Neural crest cell (in vitro differentiated cells): ENCODE results near the gene STPG3. TPM values are rescaled to one million over a fixed set of nuclear protein-coding genes. Genes with fewer than 3 reads are reported as not detected.
A peak's percentile ranks its signal among the peaks of the same experiment; 100 is the strongest.

Experiments
- DNase-seq: peaks from one replicate; pipeline ENCODE4 v3.0.0; 2021; ENCODE audit warnings: low read depth, mixed read lengths, low spot score
- H3K27ac Mint-ChIP-seq: one replicate; pipeline ENCODE4 v1.8.0; 2021; ENCODE audit warnings: mild to moderate bottlenecking, mixed read lengths; ENCODE audit not compliant: unreplicated experiment
- H3K27me3 Mint-ChIP-seq: 2 replicates; pipeline ENCODE4 v1.8.0; 2021; ENCODE audit warnings: low read depth, mild to moderate bottlenecking, mixed read lengths
- H3K36me3 Mint-ChIP-seq: 2 replicates; pipeline ENCODE4 v1.8.0; 2021; ENCODE audit warnings: low read depth, mild to moderate bottlenecking, mixed read lengths
- H3K4me1 Mint-ChIP-seq: 2 replicates; pipeline ENCODE4 v1.8.0; 2021; ENCODE audit warnings: mixed read lengths
- H3K4me3 Mint-ChIP-seq: one replicate; pipeline ENCODE4 v1.8.0; 2021; ENCODE audit warnings: mild to moderate bottlenecking, mixed read lengths
- H3K9me3 Mint-ChIP-seq: 2 replicates; pipeline ENCODE4 v1.8.0; 2021; ENCODE audit warnings: mixed read lengths
- CTCF ChIP-seq: fragments of 200-600 bp; sonication (generic); conservative IDR thresholded peaks from 2 replicates; pipeline ENCODE4 v1.5.0; 2021; ENCODE audit warnings: antibody characterized with exemption, mild to moderate bottlenecking
- total RNA-seq: library from RNA; stranded (reverse); gene quantifications from 2 replicates; pipeline ENCODE4 v1.2.1, GENCODE V29; 2021

Gene STPG3
- total RNA-seq, 1 donor from 2014 or later = 0.26 TPM

DNA sequence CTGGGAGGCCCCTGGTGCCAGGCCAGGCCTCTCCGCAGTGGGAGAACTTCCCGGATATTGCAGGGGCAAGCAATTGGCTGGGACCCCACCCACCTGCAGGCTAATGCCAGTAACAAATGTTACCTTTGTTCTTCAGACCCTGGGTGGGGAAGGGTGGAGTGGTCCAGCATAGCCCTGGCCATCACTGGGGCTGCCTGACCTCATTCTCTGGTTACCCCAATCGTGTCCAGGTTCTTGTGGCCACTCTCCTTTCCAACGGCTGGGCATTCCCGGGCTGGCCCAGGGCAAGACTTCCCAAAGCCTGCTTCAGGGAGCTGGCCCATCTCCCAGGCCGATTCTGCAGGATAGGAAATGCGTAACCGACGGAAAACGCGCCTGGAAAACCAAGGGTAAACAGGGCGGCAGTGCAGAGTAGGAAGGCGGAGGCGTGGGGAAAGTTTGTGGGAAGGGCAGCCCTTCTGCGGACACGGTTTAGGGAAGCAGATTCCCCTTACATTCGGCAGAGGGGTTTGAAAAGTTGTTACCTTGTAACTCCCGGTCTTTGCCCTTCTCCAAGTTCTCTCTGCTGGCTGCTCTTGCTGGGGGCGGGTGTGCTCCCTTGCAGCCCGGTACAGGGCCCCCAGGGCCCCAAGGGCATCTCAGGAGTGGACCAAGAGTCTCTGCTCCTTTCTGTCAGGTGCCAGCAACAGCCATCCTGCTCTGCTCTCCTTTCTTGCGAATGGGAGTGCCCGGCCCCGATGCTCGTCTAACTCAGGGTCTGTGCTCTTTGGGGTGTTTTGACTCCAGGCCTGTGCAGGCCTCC lies 47.5 kb downstream of the STPG3 start:
- H3K4me3 Mint-ChIP-seq = peak overlapping the region; percentile 78
- no peak overlapping the region for H3K27ac Mint-ChIP-seq
- DNase-seq = no peak
- TF ChIP-seq CTCF = no peak
- H3K27me3 Mint-ChIP-seq = peaks cover 30% of the 10 kb centered on the region
- H3K9me3 Mint-ChIP-seq = no peaks in the 10 kb centered on the region
- H3K36me3 Mint-ChIP-seq = peaks cover 4% of the 10 kb centered on the region
- H3K4me1 Mint-ChIP-seq = peaks cover 40% of the 10 kb centered on the region

DNA sequence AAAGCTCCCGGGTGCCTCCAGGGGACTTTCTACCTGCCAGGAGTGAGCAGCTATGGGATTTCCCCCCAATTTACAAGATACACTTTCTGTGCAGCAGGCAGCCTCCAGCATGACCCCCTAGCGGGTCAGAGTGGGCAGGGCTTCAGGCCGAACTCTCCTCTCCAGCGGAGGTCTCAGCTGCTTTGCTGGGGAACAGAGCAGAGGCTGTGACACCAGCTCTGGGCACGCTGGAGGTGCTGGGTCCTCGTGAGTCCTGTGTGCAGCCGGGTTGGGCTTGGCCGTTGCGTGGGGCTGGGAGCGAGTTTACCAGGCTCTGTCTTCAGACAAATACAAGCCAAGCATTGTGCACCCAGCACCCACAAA lies 48.1 kb downstream of the STPG3 start:
- no peak for DNase-seq
- Mint-ChIP-seq H3K4me3 (peak overlapping the region; percentile 78), H3K27me3 (peaks cover 33% of the 10 kb centered on the region)

DNA sequence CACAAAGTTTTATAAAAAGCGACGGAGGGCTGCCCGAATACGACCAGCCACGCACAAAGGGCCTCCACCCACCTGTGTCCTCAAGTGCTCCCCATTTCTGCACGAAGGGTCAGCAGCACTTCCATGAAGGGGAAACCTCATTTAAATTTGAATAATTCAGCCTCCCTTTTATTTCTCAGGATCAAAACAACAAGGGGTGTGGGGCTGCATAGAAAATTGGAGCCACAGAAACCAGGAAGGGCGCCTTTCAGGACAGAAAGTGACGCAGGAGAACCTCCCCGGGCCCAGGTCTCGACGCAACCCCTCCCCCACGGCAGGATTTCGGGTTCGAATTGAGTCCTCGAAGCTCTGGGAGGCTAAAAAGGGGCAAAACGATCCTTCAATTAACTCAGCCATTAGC lies 48.9 kb downstream of the STPG3 start:
- no peak for DNase-seq
- H3K27me3 Mint-ChIP-seq = peaks cover 29% of the 10 kb centered on the region
- peak overlapping the region; percentile 97 for H3K4me3 Mint-ChIP-seq

More for the DNA sequence above, 48.1 kb downstream of the STPG3 start:
- no peak overlapping the region for H3K27ac Mint-ChIP-seq
- H3K4me1 Mint-ChIP-seq = peaks cover 43% of the 10 kb centered on the region
- H3K36me3 Mint-ChIP-seq = peaks cover 4% of the 10 kb centered on the region
- H3K9me3 Mint-ChIP-seq = no peaks in the 10 kb centered on the region
- no peak for TF ChIP-seq CTCF

DNA sequence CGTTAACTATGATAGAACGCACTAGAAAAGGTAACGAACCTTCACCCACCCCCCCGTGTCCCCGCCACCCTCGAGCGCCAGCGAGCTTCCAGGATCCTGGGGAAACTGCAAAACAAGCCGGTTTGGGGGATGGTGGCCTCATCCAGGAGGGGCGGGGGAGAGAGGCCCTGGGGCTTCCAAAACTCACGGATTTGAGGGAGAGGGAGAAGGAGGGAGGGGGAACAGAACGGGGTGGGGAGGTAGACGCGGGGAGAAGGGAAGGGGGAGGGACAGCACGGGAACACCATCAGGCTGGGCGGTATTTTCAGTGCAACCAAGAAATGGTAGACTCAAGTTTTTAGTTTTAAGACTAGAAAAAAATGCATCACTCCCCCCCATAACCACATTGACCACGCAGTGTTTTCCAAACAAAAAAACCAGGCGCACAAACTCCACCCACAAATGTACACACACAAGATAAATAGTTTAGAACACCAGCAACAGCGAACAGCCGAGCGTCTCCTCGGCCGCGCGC lies 49.5 kb downstream of the STPG3 start:
- Mint-ChIP-seq H3K27me3 (peaks cover 29% of the 10 kb centered on the region), H3K36me3 (peaks cover 4% of the 10 kb centered on the region), H3K4me3 (peak overlapping the region; percentile 97), H3K4me1 (peaks cover 52% of the 10 kb centered on the region), H3K9me3 (no peaks in the 10 kb centered on the region), H3K27ac (peak overlapping the region; percentile 29)
- TF ChIP-seq CTCF = no peak
- no peak for DNase-seq

More for the DNA sequence above, 48.9 kb downstream of the STPG3 start:
- peak overlapping the region; percentile 50 for H3K27ac Mint-ChIP-seq
- no peak for TF ChIP-seq CTCF
- H3K36me3 Mint-ChIP-seq = peaks cover 4% of the 10 kb centered on the region
- H3K9me3 Mint-ChIP-seq = no peaks in the 10 kb centered on the region
- peaks cover 47% of the 10 kb centered on the region for H3K4me1 Mint-ChIP-seq

DNA sequence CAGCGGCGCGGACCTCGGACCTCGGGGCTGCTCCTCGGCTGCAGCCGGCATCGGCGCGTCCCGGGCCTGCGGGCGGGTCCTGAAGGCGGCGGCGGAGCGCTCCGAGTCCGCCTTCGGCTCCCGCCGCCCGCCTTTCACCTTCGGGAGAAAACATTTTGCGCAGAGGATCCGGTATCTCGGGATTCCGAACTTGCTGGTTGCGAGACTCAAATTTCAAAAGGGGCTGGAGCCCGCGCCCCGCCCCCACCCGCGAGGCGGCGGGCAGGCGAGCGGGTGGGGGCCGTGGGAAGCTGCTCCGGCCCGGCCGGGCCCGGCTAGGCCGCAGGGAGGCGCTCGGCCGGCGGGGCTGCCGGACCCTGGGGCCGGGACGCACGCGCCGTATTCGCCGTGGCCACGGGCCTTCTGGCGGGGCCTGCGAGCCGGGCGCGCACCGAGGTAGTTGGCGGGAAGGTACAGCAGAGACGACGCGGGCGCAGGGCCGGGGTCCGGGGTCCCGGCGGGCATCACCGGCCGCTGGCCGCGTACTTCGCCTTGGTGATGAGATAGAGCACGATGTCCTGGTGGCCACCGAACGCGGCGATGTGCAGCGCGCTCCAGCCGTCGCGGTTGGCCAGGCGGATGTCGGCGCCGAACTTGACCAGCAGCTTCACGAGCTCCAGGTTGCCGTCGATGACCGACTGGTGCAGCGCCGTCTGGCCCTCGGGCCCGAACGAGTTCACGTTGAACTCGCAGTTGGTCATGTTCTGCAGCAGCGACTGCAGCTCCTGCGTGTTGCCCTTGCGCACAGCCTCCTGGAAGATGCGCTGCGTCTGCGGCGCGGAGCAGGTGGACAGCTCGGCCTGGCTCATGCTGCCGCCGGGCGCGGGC lies 50.2 kb downstream of the STPG3 start:
- Mint-ChIP-seq H3K4me1 (peaks cover 52% of the 10 kb centered on the region), H3K9me3 (no peaks in the 10 kb centered on the region), H3K4me3 (peak overlapping the region; percentile 97), H3K36me3 (peaks cover 4% of the 10 kb centered on the region), H3K27ac (peak overlapping the region; percentile 92), H3K27me3 (peaks cover 29% of the 10 kb centered on the region)
- peak; percentile 43 for TF ChIP-seq CTCF
- DNase-seq = no peak
